H9 (cell line): ENCODE measurements around the gene FOXB1. TPM values are rescaled to one million over a fixed set of nuclear protein-coding genes. Genes with fewer than 3 reads are reported as not detected.

Experiments
- DNase-seq: peaks from one replicate; pipeline ENCODE4 v3.0.0-alpha.2; 2017
- H2AFZ ChIP-seq: one replicate; pipeline ENCODE4 v1.6.1; 2013; ENCODE audit warnings: mild to moderate bottlenecking, low read length, control low read depth, moderate library complexity
- H2AK5ac ChIP-seq: 2 replicates; pipeline ENCODE4 v1.6.1; 2013; ENCODE audit warnings: low read length, control low read depth, mixed read lengths; ENCODE audit not compliant: insufficient read length
- H2BK120ac ChIP-seq: one replicate; pipeline ENCODE4 v1.6.1; 2013; ENCODE audit warnings: low read depth, mild to moderate bottlenecking, low read length, control low read depth, inconsistent platforms; ENCODE audit not compliant: poor library complexity, severe bottlenecking
- H2BK12ac ChIP-seq: 2 replicates; pipeline ENCODE4 v1.6.1; 2013; ENCODE audit warnings: low read length, control low read depth, mixed read lengths, low read depth; ENCODE audit not compliant: insufficient read length
- H2BK15ac ChIP-seq: 2 replicates; pipeline ENCODE4 v1.6.1; 2013; ENCODE audit warnings: low read depth, low read length, control low read depth
- H2BK20ac ChIP-seq: one replicate; pipeline ENCODE4 v1.6.1; 2013; ENCODE audit warnings: low read depth, mild to moderate bottlenecking, low read length, control low read depth, inconsistent platforms; ENCODE audit not compliant: poor library complexity, severe bottlenecking
- H2BK5ac ChIP-seq: 2 replicates; pipeline ENCODE4 v1.6.1; 2013; ENCODE audit warnings: low read length, control low read depth, mixed read lengths; ENCODE audit not compliant: insufficient read length
- H3K14ac ChIP-seq: 2 replicates; pipeline ENCODE4 v1.6.1; 2013; ENCODE audit warnings: low read length, control low read depth; ENCODE audit not compliant: insufficient read depth
- H3K18ac ChIP-seq: 2 replicates; pipeline ENCODE4 v1.6.1; 2013; ENCODE audit warnings: low read depth, mild to moderate bottlenecking, mixed read lengths, low read length, control low read depth; ENCODE audit not compliant: insufficient read length
- H3K23ac ChIP-seq: 2 replicates; pipeline ENCODE4 v1.6.1; 2013; ENCODE audit warnings: low read length, control low read depth, mixed read lengths, low read depth; ENCODE audit not compliant: insufficient read length
- H3K23me2 ChIP-seq: 2 replicates; pipeline ENCODE4 v1.6.1; 2013; ENCODE audit warnings: low read depth, mild to moderate bottlenecking, mixed read lengths, low read length, control low read depth; ENCODE audit not compliant: insufficient read length, poor library complexity, severe bottlenecking
- H3K27ac ChIP-seq: 2 replicates; pipeline ENCODE4 v1.5.1; 2013; ENCODE audit warnings: low read length, control low read depth, mixed read lengths, low read depth; ENCODE audit not compliant: insufficient read length
- H3K27me3 ChIP-seq: 2 replicates; pipeline ENCODE4 v1.6.1; 2013; ENCODE audit warnings: low read length, control low read depth, inconsistent platforms; ENCODE audit not compliant: insufficient read depth
- H3K4ac ChIP-seq: 2 replicates; pipeline ENCODE4 v1.6.1; 2013; ENCODE audit warnings: low read depth, mild to moderate bottlenecking, control low read depth, inconsistent platforms, low read length, moderate library complexity
- H3K4me1 ChIP-seq: 2 replicates; pipeline ENCODE4 v1.6.1; 2013; ENCODE audit warnings: low read length, control low read depth, inconsistent platforms; ENCODE audit not compliant: insufficient read depth
- H3K4me2 ChIP-seq: 2 replicates; pipeline ENCODE4 v1.6.1; 2013; ENCODE audit warnings: low read length, control low read depth, mixed read lengths; ENCODE audit not compliant: insufficient read length, insufficient read depth
- H3K56ac ChIP-seq: 2 replicates; pipeline ENCODE4 v1.6.1; 2013; ENCODE audit warnings: low read depth, mild to moderate bottlenecking, mixed read lengths, low read length, control low read depth; ENCODE audit not compliant: insufficient read length
- H3K79me1 ChIP-seq: 2 replicates; pipeline ENCODE4 v1.6.1; 2013; ENCODE audit warnings: low read depth, mild to moderate bottlenecking, moderate library complexity, low read length, control low read depth, inconsistent platforms; ENCODE audit not compliant: insufficient read depth, poor library complexity, severe bottlenecking
- H3K79me2 ChIP-seq: 2 replicates; pipeline ENCODE4 v1.6.1; 2013; ENCODE audit warnings: low read length, control low read depth, inconsistent platforms; ENCODE audit not compliant: insufficient read depth
- H3K9ac ChIP-seq: 2 replicates; pipeline ENCODE4 v1.6.1; 2013; ENCODE audit warnings: low read length, control low read depth, mixed read lengths; ENCODE audit not compliant: insufficient read length; ENCODE audit errors: extremely low read depth
- H3K9me3 ChIP-seq: one replicate; pipeline ENCODE4 v1.6.1; 2013; ENCODE audit warnings: low read depth, low read length, inconsistent platforms; ENCODE audit not compliant: control insufficient read depth
- H3T11ph ChIP-seq: one replicate; pipeline ENCODE4 v1.6.1; 2013; ENCODE audit warnings: mild to moderate bottlenecking, low read length, control low read depth, inconsistent platforms
- H4K20me1 ChIP-seq: one replicate; pipeline ENCODE4 v1.6.1; 2013; ENCODE audit not compliant: control insufficient read depth, insufficient read length, insufficient read depth
- H4K5ac ChIP-seq: 2 replicates; pipeline ENCODE4 v1.6.1; 2013; ENCODE audit warnings: low read depth, mild to moderate bottlenecking, mixed read lengths, low read length, control low read depth; ENCODE audit not compliant: insufficient read length
- H4K8ac ChIP-seq: replicated peaks from 2 replicates; pipeline ENCODE4 v1.6.1; 2013; ENCODE audit warnings: low read length, control low read depth, mixed read lengths, low read depth; ENCODE audit not compliant: insufficient read length
- H4K91ac ChIP-seq: 2 replicates; pipeline ENCODE4 v1.6.1; 2013; ENCODE audit warnings: low read depth, mild to moderate bottlenecking, moderate library complexity, mixed read lengths, low read length, control low read depth; ENCODE audit not compliant: insufficient read length
- H3K27ac Mint-ChIP-seq, 3 experiments: 2 replicates in 2 of 3; 3 replicates in 1 of 3; pipeline ENCODE4 v1.8.0; 2020 to 2021; ENCODE audit warnings: mixed read lengths in 3 of 3, mild to moderate bottlenecking in 1 of 3, moderate library complexity in 1 of 3
- H3K27me3 Mint-ChIP-seq: 2 replicates; pipeline ENCODE4 v1.8.0; 2021; ENCODE audit warnings: low read depth, mild to moderate bottlenecking, moderate library complexity, mixed read lengths
- H3K36me3 Mint-ChIP-seq, 3 experiments: 2 replicates in 2 of 3; 3 replicates in 1 of 3; pipeline ENCODE4 v1.8.0; 2020 to 2021; ENCODE audit warnings: low read depth in 3 of 3, mixed read lengths in 3 of 3; ENCODE audit not compliant: insufficient read depth in 1 of 3
- H3K4me1 Mint-ChIP-seq, 2 experiments: 2 replicates each; pipeline ENCODE4 v1.8.0; 2020; ENCODE audit warnings: mixed read lengths in 2 of 2
- H3K4me3 Mint-ChIP-seq, 2 experiments: 2 replicates in 1 of 2; 3 replicates in 1 of 2; pipeline ENCODE4 v1.8.0; 2020 to 2021; ENCODE audit warnings: mild to moderate bottlenecking in 2 of 2, mixed read lengths in 2 of 2, moderate library complexity in 1 of 2
- H3K9me3 Mint-ChIP-seq, 2 experiments: 2 replicates in 1 of 2; 3 replicates in 1 of 2; pipeline ENCODE4 v1.8.0; 2020; ENCODE audit warnings: mild to moderate bottlenecking in 2 of 2, mixed read lengths in 2 of 2, moderate library complexity in 1 of 2
- WGBS: extraction: QIAGEN DNeasy Blood & Tissue Kit; methylation state at CpG from one replicate; pipeline ENCODE4 v1.1.7; 2013; ENCODE audit warnings: missing lambda C conversion rate, low lambda C conversion rate, mixed read lengths; ENCODE audit not compliant: insufficient read length; ENCODE audit errors: extremely low coverage; 5-methylcytosine and 5-hydroxymethylcytosine counted together
- total RNA-seq: library from RNA; stranded (reverse); gene quantifications from 2 replicates; pipeline ENCODE4 v1.2.1, GENCODE V29; 2021
- TF ChIP-seq, protein P1 (sequence below): fragments of 200-600 bp; sonication (generic); conservative IDR thresholded peaks from 3 replicates; pipeline ENCODE4 v1.8.0; 2021; ENCODE audit warnings: antibody characterized with exemption, mild to moderate bottlenecking

The FOXB1 gene
- total RNA-seq, 1 experiment from 2014 or later, result 3.5 TPM

DNA sequence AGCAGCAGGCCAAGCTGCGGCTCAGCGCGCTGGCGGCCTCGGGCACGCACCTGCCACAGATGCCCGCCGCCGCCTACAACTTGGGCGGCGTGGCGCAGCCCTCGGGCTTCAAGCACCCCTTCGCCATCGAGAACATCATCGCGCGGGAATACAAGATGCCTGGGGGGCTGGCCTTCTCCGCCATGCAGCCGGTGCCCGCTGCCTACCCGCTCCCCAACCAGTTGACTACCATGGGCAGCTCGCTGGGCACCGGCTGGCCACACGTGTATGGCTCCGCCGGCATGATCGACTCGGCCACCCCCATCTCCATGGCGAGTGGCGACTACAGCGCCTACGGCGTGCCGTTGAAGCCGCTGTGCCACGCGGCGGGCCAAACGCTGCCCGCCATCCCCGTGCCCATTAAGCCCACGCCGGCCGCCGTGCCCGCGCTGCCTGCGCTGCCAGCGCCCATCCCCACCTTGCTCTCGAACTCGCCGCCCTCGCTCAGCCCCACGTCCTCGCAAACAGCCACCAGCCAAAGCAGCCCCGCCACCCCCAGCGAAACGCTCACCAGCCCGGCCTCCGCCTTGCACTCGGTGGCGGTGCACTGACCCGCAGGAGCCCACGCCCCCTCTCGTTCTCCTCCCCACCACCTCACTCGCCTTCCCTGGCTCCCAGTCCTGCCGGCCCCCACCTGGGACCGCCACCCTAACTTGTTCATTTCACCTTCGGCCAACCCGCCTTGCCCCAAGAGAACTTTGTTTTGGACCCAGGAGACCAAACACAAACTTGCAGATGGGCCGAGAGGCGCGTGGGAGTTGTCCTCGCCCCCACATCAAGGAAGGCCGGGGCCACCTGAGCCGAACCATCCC lies 1.5 kb downstream of the FOXB1 start:
- no peak overlapping the region for H2BK5ac ChIP-seq
- H3K9me3 ChIP-seq, result no peaks in the 10 kb centered on the region
- peaks cover 47% of the 10 kb centered on the region for H3K23me2 ChIP-seq
- H2BK15ac ChIP-seq, result no peak overlapping the region
- no peak overlapping the region for H2AK5ac ChIP-seq
- Mint-ChIP-seq H3K4me1 (peaks cover 73 to 80% of the 10 kb centered on the region in 2 experiments), H3K36me3 (peaks cover 0 to 2% (median 0%) of the 10 kb centered on the region in 3 experiments; a peak in 1 of 7 replicates), H3K27me3 (peaks cover 81% of the 10 kb centered on the region), H3K9me3 (no peaks in the 10 kb centered on the region), H3K27ac (no peak overlapping the region), H3K4me3 (peak overlapping the region; percentile 80 to 95)
- TF ChIP-seq, protein P1, sequence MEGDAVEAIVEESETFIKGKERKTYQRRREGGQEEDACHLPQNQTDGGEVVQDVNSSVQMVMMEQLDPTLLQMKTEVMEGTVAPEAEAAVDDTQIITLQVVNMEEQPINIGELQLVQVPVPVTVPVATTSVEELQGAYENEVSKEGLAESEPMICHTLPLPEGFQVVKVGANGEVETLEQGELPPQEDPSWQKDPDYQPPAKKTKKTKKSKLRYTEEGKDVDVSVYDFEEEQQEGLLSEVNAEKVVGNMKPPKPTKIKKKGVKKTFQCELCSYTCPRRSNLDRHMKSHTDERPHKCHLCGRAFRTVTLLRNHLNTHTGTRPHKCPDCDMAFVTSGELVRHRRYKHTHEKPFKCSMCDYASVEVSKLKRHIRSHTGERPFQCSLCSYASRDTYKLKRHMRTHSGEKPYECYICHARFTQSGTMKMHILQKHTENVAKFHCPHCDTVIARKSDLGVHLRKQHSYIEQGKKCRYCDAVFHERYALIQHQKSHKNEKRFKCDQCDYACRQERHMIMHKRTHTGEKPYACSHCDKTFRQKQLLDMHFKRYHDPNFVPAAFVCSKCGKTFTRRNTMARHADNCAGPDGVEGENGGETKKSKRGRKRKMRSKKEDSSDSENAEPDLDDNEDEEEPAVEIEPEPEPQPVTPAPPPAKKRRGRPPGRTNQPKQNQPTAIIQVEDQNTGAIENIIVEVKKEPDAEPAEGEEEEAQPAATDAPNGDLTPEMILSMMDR, result no peak
- H3T11ph ChIP-seq, result no peak overlapping the region
- H2BK120ac ChIP-seq, result no peak overlapping the region
- no peak overlapping the region for H2BK20ac ChIP-seq
- no peak overlapping the region for H2BK12ac ChIP-seq
- no peak overlapping the region for H3K14ac ChIP-seq
- H3K79me1 ChIP-seq, result no peaks in the 10 kb centered on the region
- no peak overlapping the region for H3K23ac ChIP-seq
- no peaks in the 10 kb centered on the region for H4K20me1 ChIP-seq
- H3K9ac ChIP-seq, result no peak overlapping the region
- no peak overlapping the region for H4K5ac ChIP-seq
- no CpG with 5 or more reads among the region's 77 CpGs for WGBS
- peak; percentile 32 for DNase-seq
- no peaks in the 10 kb centered on the region for H3K79me2 ChIP-seq
- H4K91ac ChIP-seq, result no peak overlapping the region
- H2AFZ ChIP-seq, result no peak overlapping the region
- no peak overlapping the region for H3K18ac ChIP-seq
- peak overlapping the region; percentile 99 for H3K4me2 ChIP-seq
- H3K27me3 ChIP-seq, result peaks cover 34% of the 10 kb centered on the region
- H3K56ac ChIP-seq, result no peak overlapping the region
- no peak overlapping the region for H3K27ac ChIP-seq
- peaks cover 9% of the 10 kb centered on the region for H3K4me1 ChIP-seq
- no peak overlapping the region for H4K8ac ChIP-seq
- H3K4ac ChIP-seq, result no peak overlapping the region
